Fibroblast of the aortic adventitia (primary cell): ENCODE data around the gene RTCA. TPM values are rescaled to one million over a fixed set of nuclear protein-coding genes. Genes with fewer than 3 reads are reported as not detected.
A peak's percentile ranks its signal among the peaks of the same experiment; 100 is the strongest.

Experiments used
- DNase-seq: peaks from one replicate; pipeline ENCODE4 v3.0.0-alpha.2; 2010; ENCODE audit warnings: low read depth
- H3K4me3 ChIP-seq: 2 replicates; pipeline ENCODE4 v1.5.1; 2011; ENCODE audit warnings: low read depth, mild to moderate bottlenecking, control low read depth, low read length, moderate library complexity
- CTCF ChIP-seq: IDR thresholded peaks from 2 replicates; pipeline ENCODE4 v1.5.1; 2011; ENCODE audit warnings: mild to moderate bottlenecking, low read length, control low read depth, inconsistent platforms; ENCODE audit not compliant: insufficient read depth
- total RNA-seq: library from RNA; depleted of rRNA; stranded (reverse); fragments of >200 nt; gene quantifications from 2 replicates; pipeline ENCODE4 v1.2.3, GENCODE V29; 2012; ENCODE audit warnings: low replicate concordance

The RTCA gene
- total RNA-seq, 1 donor = 43.2 TPM

GRCh38 chr1:100277866-100278265 lies 11.8 kb downstream of the RTCA start:
- H3K4me3 ChIP-seq = no peak overlapping the region
- DNase-seq = peak; percentile 7
- TF ChIP-seq CTCF = no peak

GRCh38 chr1:100279358-100279923 lies 13.4 kb downstream of the RTCA start:
- no peak for TF ChIP-seq CTCF
- no peak overlapping the region for H3K4me3 ChIP-seq
- DNase-seq = no peak

- no peak for DNase-seq
- TF ChIP-seq CTCF = no peak
- H3K4me3 ChIP-seq = no peak overlapping the region
Measured at GRCh38 chr1:100279954-100280682, 14.1 kb downstream of the RTCA start.

GRCh38 chr1:100284591-100284990 lies 18.6 kb downstream of the RTCA start:
- TF ChIP-seq CTCF = no peak
- no peak for DNase-seq
- H3K4me3 ChIP-seq = no peak overlapping the region

GRCh38 chr1:100287162-100287561 lies 21.1 kb downstream of the RTCA start:
- DNase-seq = no peak
- H3K4me3 ChIP-seq = no peak overlapping the region
- no peak for TF ChIP-seq CTCF

GRCh38 chr1:100290291-100290690 lies 24.3 kb downstream of the RTCA start:
- DNase-seq = peak; percentile 8
- no peak for TF ChIP-seq CTCF
- no peak overlapping the region for H3K4me3 ChIP-seq
